GM19043 (cell line): Measurements from ENCODE around the gene GDPD1.
"Not testable (repeated sequence)": the region's sequence is repeated elsewhere in the genome, so short reads cannot be mapped to it uniquely, and the experiment has no call there.

Experiments used
- ATAC-seq: cut with Tn5 transposase; IDR thresholded peaks from one replicate; pipeline ENCODE4 v1.9.1; 2021; ENCODE audit warnings: low read depth; ENCODE audit not compliant: unreplicated experiment

GDPD1 gene

GRCh38 chr17:59220328-59221158, at the start of gene GDPD1:
Gene GDPD1, plus strand, starts transcription at chr17:59220511. Its CDS starts 99 bp downstream, at chr17:59220610.
- peak; percentile 86 for ATAC-seq

GRCh38 chr17:59172436-59173004, 47.8 kb upstream of the GDPD1 start:
- ATAC-seq: no peak

- no peak for ATAC-seq
Observed at GRCh38 chr17:59174671-59175070, 45.6 kb upstream of the GDPD1 start.

- no peak for ATAC-seq
Observed at GRCh38 chr17:59175076-59175475, 45.2 kb upstream of the GDPD1 start.

GRCh38 chr17:59178266-59178985, 41.9 kb upstream of the GDPD1 start:
- no peak for ATAC-seq

- not testable (repeated sequence) for ATAC-seq
Observed at GRCh38 chr17:59179601-59180000, 40.7 kb upstream of the GDPD1 start.

GRCh38 chr17:59180626-59181025, 39.7 kb upstream of the GDPD1 start:
- no peak for ATAC-seq

- no peak for ATAC-seq
Observed at GRCh38 chr17:59181481-59181880, 38.8 kb upstream of the GDPD1 start.

- no peak for ATAC-seq
Observed at GRCh38 chr17:59185997-59186396, 34.3 kb upstream of the GDPD1 start.

GRCh38 chr17:59186850-59187249, 33.5 kb upstream of the GDPD1 start:
- ATAC-seq: no peak

GRCh38 chr17:59190806-59191205, 29.5 kb upstream of the GDPD1 start:
- no peak for ATAC-seq

- ATAC-seq: no peak
Observed at GRCh38 chr17:59193336-59193862, 26.9 kb upstream of the GDPD1 start.

- ATAC-seq: no peak
Observed at GRCh38 chr17:59199398-59199797, 20.9 kb upstream of the GDPD1 start.

GRCh38 chr17:59202320-59202719, 18.0 kb upstream of the GDPD1 start:
- no peak for ATAC-seq

- no peak for ATAC-seq
Observed at GRCh38 chr17:59219370-59219769, 941 bp upstream of the GDPD1 start.

GRCh38 chr17:59219992-59220327, 351 bp upstream of the GDPD1 start:
- ATAC-seq: no peak

- no peak for ATAC-seq
Observed at GRCh38 chr17:59221159-59221847, 992 bp downstream of the GDPD1 start.

GRCh38 chr17:59223813-59224212, 3.5 kb downstream of the GDPD1 start:
- no peak for ATAC-seq

GRCh38 chr17:59228588-59228987, 8.3 kb downstream of the GDPD1 start:
- not testable (repeated sequence) for ATAC-seq

- no peak for ATAC-seq
Observed at GRCh38 chr17:59230764-59231163, 10.5 kb downstream of the GDPD1 start.

GRCh38 chr17:59234631-59235030, 14.3 kb downstream of the GDPD1 start:
- no peak for ATAC-seq
